WTC11 (cell line): Measurements from ENCODE around the gene PKP2. TPM values are rescaled to one million over a fixed set of nuclear protein-coding genes. Genes with fewer than 3 reads are reported as not detected.
"Not testable (repeated sequence)": the region's sequence is repeated elsewhere in the genome, so short reads cannot be mapped to it uniquely, and the experiment has no call there.

Experiments used
- ATAC-seq: fragments of 200-7000 bp; cut with Tn5 transposase; 2 replicates; pipeline ENCODE4 v1.10.0; 2021; ENCODE audit warnings: mild to moderate bottlenecking, moderate library complexity
- CTCF ChIA-PET: fragments of 300-600 bp; sonication (Branson Sonifier 250); formaldehyde crosslinking; loops from one replicate; lab custom pipeline; 2021; ENCODE audit warnings: antibody characterized with exemption; lab: Charles Lee
- POLR2A ChIA-PET: fragments of 350-600 bp; sonication (Branson Sonifier 250); formaldehyde crosslinking; loops from one replicate; lab custom pipeline; 2021; ENCODE audit warnings: antibody characterized with exemption; lab: Charles Lee
- DNase-seq: peaks from one replicate; pipeline ENCODE4 v3.0.0; 2021; ENCODE audit warnings: low spot score
- H3K27ac Mint-ChIP-seq: 2 replicates; pipeline ENCODE4 v1.8.0; 2021; ENCODE audit warnings: mixed read lengths
- H3K27me3 Mint-ChIP-seq: 2 replicates; pipeline ENCODE4 v1.8.0; 2021; ENCODE audit warnings: low read depth, mild to moderate bottlenecking, moderate library complexity, mixed read lengths
- H3K36me3 Mint-ChIP-seq: 2 replicates; pipeline ENCODE4 v1.8.0; 2021; ENCODE audit warnings: mixed read lengths
- H3K4me1 Mint-ChIP-seq: 2 replicates; pipeline ENCODE4 v1.8.0; 2022; ENCODE audit warnings: mixed read lengths
- H3K4me3 Mint-ChIP-seq: 2 replicates; pipeline ENCODE4 v1.8.0; 2021; ENCODE audit warnings: mild to moderate bottlenecking, moderate library complexity, mixed read lengths
- H3K9me3 Mint-ChIP-seq: 2 replicates; pipeline ENCODE4 v1.8.0; 2021; ENCODE audit warnings: mixed read lengths
- AFF4 ChIP-seq: sonication (generic); formaldehyde crosslinking; IDR thresholded peaks from 2 replicates; pipeline ENCODE4 v1.8.1; 2023; ENCODE audit warnings: mild to moderate bottlenecking, missing genetic modification reagents, borderline replicate concordance
- ATF1 ChIP-seq: sonication (generic); formaldehyde crosslinking; IDR thresholded peaks from 2 replicates; pipeline ENCODE4 v1.8.1; 2023; ENCODE audit warnings: mild to moderate bottlenecking, moderate library complexity, missing genetic modification reagents
- ATF6 ChIP-seq: sonication (generic); formaldehyde crosslinking; IDR thresholded peaks from 2 replicates; pipeline ENCODE4 v1.8.1; 2023; ENCODE audit warnings: mild to moderate bottlenecking, missing genetic modification reagents
- CREB1 ChIP-seq: sonication (generic); formaldehyde crosslinking; IDR thresholded peaks from 2 replicates; pipeline ENCODE4 v1.8.0; 2023; ENCODE audit warnings: mild to moderate bottlenecking, missing genetic modification reagents
- CREM ChIP-seq: sonication (generic); formaldehyde crosslinking; IDR thresholded peaks from 2 replicates; pipeline ENCODE4 v1.8.1; 2022; ENCODE audit warnings: mild to moderate bottlenecking, missing genetic modification reagents, moderate library complexity
- E2F4 ChIP-seq: sonication (generic); formaldehyde crosslinking; IDR thresholded peaks from 2 replicates; pipeline ENCODE4 v1.8.1; 2022; ENCODE audit warnings: low read depth, mild to moderate bottlenecking, moderate library complexity, missing genetic modification reagents, borderline replicate concordance
- EMX1 ChIP-seq: fragments of 250-450 bp; sonication (Bioruptor Pico); IDR thresholded peaks from 2 replicates; pipeline ENCODE4 v1.8.0; 2021; ENCODE audit warnings: mild to moderate bottlenecking
- ETV6 ChIP-seq: sonication (generic); formaldehyde crosslinking; IDR thresholded peaks from 2 replicates; pipeline ENCODE4 v1.8.1; 2022; ENCODE audit warnings: mild to moderate bottlenecking, missing genetic modification reagents
- GABPB1 ChIP-seq: sonication (generic); formaldehyde crosslinking; IDR thresholded peaks from 2 replicates; pipeline ENCODE4 v1.8.1; 2023; ENCODE audit warnings: mild to moderate bottlenecking, missing genetic modification reagents
- MLX ChIP-seq: sonication (generic); formaldehyde crosslinking; IDR thresholded peaks from 2 replicates; pipeline ENCODE4 v1.8.1; 2023; ENCODE audit warnings: mild to moderate bottlenecking, missing genetic modification reagents, moderate library complexity
- NFE2L1 ChIP-seq: sonication (generic); formaldehyde crosslinking; IDR thresholded peaks from 2 replicates; pipeline ENCODE4 v1.8.1; 2023; ENCODE audit warnings: missing genetic modification reagents
- NFYB ChIP-seq: sonication (generic); formaldehyde crosslinking; conservative IDR thresholded peaks from 2 replicates; pipeline ENCODE4 v1.8.0; 2022; ENCODE audit warnings: low read depth, missing genetic modification reagents
- ZSCAN18 ChIP-seq: fragments of 250-450 bp; sonication (Bioruptor Pico); IDR thresholded peaks from 2 replicates; pipeline ENCODE4 v2.1.2; 2022; ENCODE audit warnings: mild to moderate bottlenecking, moderate library complexity
- total RNA-seq: library from RNA; stranded (reverse); gene quantifications from 3 replicates; pipeline ENCODE4 v1.2.3, GENCODE V29; 2021

PKP2 gene
- total RNA-seq, 1 experiment from 2014 or later: 22.0 TPM

- no peak for TF ChIP-seq ATF6 (CRISPR knock-in tag)
- TF ChIP-seq ETV6 (CRISPR knock-in tag): no peak
Observed at GRCh38 chr12:32893043-32893442, 3.5 kb downstream of the PKP2 start (continued).

GRCh38 chr12:32892369-32892768 is 4.2 kb downstream of the PKP2 start:
- DNase-seq, H3K36me3 Mint-ChIP-seq, ATAC-seq, H3K9me3 Mint-ChIP-seq, H3K27me3 Mint-ChIP-seq: not testable (repeated sequence)
- peaks cover 51% of the 10 kb centered on the region for H3K4me1 Mint-ChIP-seq
- POLR2A ChIA-PET: interaction anchor here (0.9 kb wide), 1 partner anchor 136 kb away, joined by 3 read pairs; the partner anchor contains the start of gene YARS2
- H3K4me3 Mint-ChIP-seq: peak overlapping the region; percentile 41
- peak overlapping the region; percentile 98 for H3K27ac Mint-ChIP-seq
- CTCF ChIA-PET: interaction anchor here (2.3 kb wide), 1 partner anchor 137 kb away, joined by 11 read pairs; the partner anchor contains the start of gene YARS2

- CTCF ChIA-PET: no interaction called here
- H3K4me3 Mint-ChIP-seq: peak overlapping the region; percentile 41
- peak; percentile 35 for ATAC-seq
Observed at GRCh38 chr12:32891956-32892355, 4.6 kb downstream of the PKP2 start.

More at GRCh38 chr12:32891956-32892355, 4.6 kb downstream of the PKP2 start:
- peak overlapping the region; percentile 98 for H3K27ac Mint-ChIP-seq
- POLR2A ChIA-PET: no interaction called here
- H3K36me3 Mint-ChIP-seq: 0 out of 2 replicates have a peak, but pooled peaks cover 3% of the 10 kb centered on the region
- H3K4me1 Mint-ChIP-seq: peaks cover 47% of the 10 kb centered on the region
- H3K27me3 Mint-ChIP-seq: peaks cover 10% of the 10 kb centered on the region
- DNase-seq: no peak
- TF ChIP-seq GABPB1 (CRISPR knock-in tag): no peak
- no peak for TF ChIP-seq MLX (CRISPR knock-in tag)
- TF ChIP-seq E2F4 (CRISPR knock-in tag): no peak
- TF ChIP-seq NFE2L1 (CRISPR knock-in tag): no peak
- TF ChIP-seq ATF1 (CRISPR knock-in tag): no peak
- TF ChIP-seq NFYB (CRISPR knock-in tag): no peak
- no peak for TF ChIP-seq EMX1 (CRISPR knock-in tag)
- TF ChIP-seq CREB1 (CRISPR knock-in tag): no peak
- TF ChIP-seq AFF4: no peak
- no peak for TF ChIP-seq ZSCAN18 (CRISPR knock-in tag)
- no peak for TF ChIP-seq CREM (CRISPR knock-in tag)
- no peaks in the 10 kb centered on the region for H3K9me3 Mint-ChIP-seq
